Skeletal muscle satellite cell (primary cell): ENCODE results near the gene PDHX. TPM values are rescaled to one million over a fixed set of nuclear protein-coding genes. Genes with fewer than 3 reads are reported as not detected.

Experiments used
- H3K27me3 ChIP-seq: 2 replicates; pipeline ENCODE4 v1.7.0; 2013; ENCODE audit warnings: low read length; ENCODE audit not compliant: control insufficient read depth, insufficient read depth
- H3K36me3 ChIP-seq: 2 replicates; pipeline ENCODE4 v1.7.0; 2013; ENCODE audit warnings: mild to moderate bottlenecking, control low read depth, low read length; ENCODE audit not compliant: insufficient read depth
- H3K4me1 ChIP-seq: 2 replicates; pipeline ENCODE4 v1.7.0; 2013; ENCODE audit warnings: low read length; ENCODE audit not compliant: control insufficient read depth, insufficient read depth
- H3K4me2 ChIP-seq: 2 replicates; pipeline ENCODE4 v1.7.0; 2013; ENCODE audit warnings: mild to moderate bottlenecking, low read length
- H3K4me3 ChIP-seq: 2 replicates; pipeline ENCODE4 v1.7.0; 2013; ENCODE audit warnings: low read length
- H3K9ac ChIP-seq: 2 replicates; pipeline ENCODE4 v1.7.0; 2013; ENCODE audit warnings: mild to moderate bottlenecking, low read depth, low read length, moderate library complexity
- H3K9me3 ChIP-seq: replicated peaks from 2 replicates; pipeline ENCODE4 v1.7.0; 2013; ENCODE audit warnings: mild to moderate bottlenecking, control low read depth, low read length
- small RNA-seq: library from RNA; depleted of rRNA; stranded (forward); fragments of <200 nt; gene quantifications from one replicate; pipeline ENCODE3, GENCODE V24; 2012

Gene PDHX

GRCh38 chr11:35043936-35044335 lies 127.5 kb downstream of the PDHX start:
- Histone ChIP-seq H3K9me3 (no peaks in the 10 kb centered on the region), H3K4me1 (peaks cover 19% of the 10 kb centered on the region), H3K4me3 (no peak overlapping the region), H3K36me3 (no peaks in the 10 kb centered on the region), H3K4me2 (no peak overlapping the region), H3K27me3 (no peaks in the 10 kb centered on the region), H3K9ac (no peak overlapping the region)

GRCh38 chr11:35045236-35045820 lies 128.9 kb downstream of the PDHX start:
- H3K4me1 ChIP-seq, result peaks cover 8% of the 10 kb centered on the region
- H3K9ac ChIP-seq, result no peak overlapping the region

More at GRCh38 chr11:35045236-35045820, 128.9 kb downstream of the PDHX start:
- H3K27me3 ChIP-seq, result no peaks in the 10 kb centered on the region
- no peaks in the 10 kb centered on the region for H3K36me3 ChIP-seq
- no peaks in the 10 kb centered on the region for H3K9me3 ChIP-seq
- no peak overlapping the region for H3K4me3 ChIP-seq
- no peak overlapping the region for H3K4me2 ChIP-seq

Small RNA genes lying within 50 kb of the gene (small RNA-seq; reads per million reads assigned to genes)
- not detected for gene MIR1343
